ENCODE measurements around the gene PTPRR.

PTPRR gene

GRCh38 chr12:70910666-70911065, 9.9 kb downstream of the PTPRR start:
- Histone ChIP-seq H3K4me1 (ENCODE audit: control insufficient read depth, insufficient read depth, low read length, poor library complexity, severe bottlenecking) (no peaks in the 10 kb centered on the region), H3K36me3 (ENCODE audit: control insufficient read depth, insufficient read depth, low read length) (no peaks in the 10 kb centered on the region), H3K27ac (ENCODE audit: low read depth, low read length, severe bottlenecking) (no peak overlapping the region), H3K9me3 (ENCODE audit: control insufficient read depth, low read length) (no peaks in the 10 kb centered on the region), H3K4me3 (ENCODE audit: extremely low read depth, insufficient read depth, low read length, poor library complexity, severe bottlenecking) (no peak overlapping the region)
- 86 to 100% methylated on average over 1 of the region's 1 CpG for WGBS, 2 experiments (ENCODE audit: insufficient coverage in 2 of 2)

GRCh38 chr12:70908978-70909377, 11.6 kb downstream of the PTPRR start:
- 93 to 100% methylated on average over 1 of the region's 1 CpG for WGBS, 2 experiments (ENCODE audit: insufficient coverage in 2 of 2)
- no peaks in the 10 kb centered on the region for H3K36me3 ChIP-seq (ENCODE audit: control insufficient read depth, insufficient read depth, low read length)
- H3K9me3 ChIP-seq (ENCODE audit: control insufficient read depth, low read length), result no peaks in the 10 kb centered on the region
- H3K27ac ChIP-seq (ENCODE audit: low read depth, low read length, severe bottlenecking), result no peak overlapping the region
- no peak overlapping the region for H3K4me3 ChIP-seq (ENCODE audit: extremely low read depth, insufficient read depth, low read length, poor library complexity, severe bottlenecking)
- H3K4me1 ChIP-seq (ENCODE audit: control insufficient read depth, insufficient read depth, low read length, poor library complexity, severe bottlenecking), result no peaks in the 10 kb centered on the region

- no peak overlapping the region for H3K27ac ChIP-seq (ENCODE audit: low read depth, low read length, severe bottlenecking)
- no peaks in the 10 kb centered on the region for H3K36me3 ChIP-seq (ENCODE audit: control insufficient read depth, insufficient read depth, low read length)
- H3K4me3 ChIP-seq (ENCODE audit: extremely low read depth, insufficient read depth, low read length, poor library complexity, severe bottlenecking), result no peak overlapping the region
- 86% methylated on average over 1 of the region's 2 CpGs; no CpG with 5 or more reads in 1 of the 2 experiments for WGBS, 2 experiments (ENCODE audit: insufficient coverage in 2 of 2)
- no peaks in the 10 kb centered on the region for H3K9me3 ChIP-seq (ENCODE audit: control insufficient read depth, low read length)
- no peaks in the 10 kb centered on the region for H3K4me1 ChIP-seq (ENCODE audit: control insufficient read depth, insufficient read depth, low read length, poor library complexity, severe bottlenecking)
Observed at GRCh38 chr12:70907412-70907811, 13.1 kb downstream of the PTPRR start.

- Histone ChIP-seq H3K4me3 (ENCODE audit: extremely low read depth, insufficient read depth, low read length, poor library complexity, severe bottlenecking) (no peak overlapping the region), H3K9me3 (ENCODE audit: control insufficient read depth, low read length) (no peaks in the 10 kb centered on the region), H3K4me1 (ENCODE audit: control insufficient read depth, insufficient read depth, low read length, poor library complexity, severe bottlenecking) (no peaks in the 10 kb centered on the region), H3K27ac (ENCODE audit: low read depth, low read length, severe bottlenecking) (no peak overlapping the region), H3K36me3 (ENCODE audit: control insufficient read depth, insufficient read depth, low read length) (no peaks in the 10 kb centered on the region)
- no CpG with 5 or more reads among the region's 1 CpG for WGBS, 2 experiments (ENCODE audit: insufficient coverage in 2 of 2)
Observed at GRCh38 chr12:70895956-70896355, 24.6 kb downstream of the PTPRR start.

GRCh38 chr12:70892593-70892992, 27.9 kb downstream of the PTPRR start:
- Histone ChIP-seq H3K27ac (ENCODE audit: low read depth, low read length, severe bottlenecking) (no peak overlapping the region), H3K36me3 (ENCODE audit: control insufficient read depth, insufficient read depth, low read length) (no peaks in the 10 kb centered on the region), H3K4me1 (ENCODE audit: control insufficient read depth, insufficient read depth, low read length, poor library complexity, severe bottlenecking) (no peaks in the 10 kb centered on the region), H3K9me3 (ENCODE audit: control insufficient read depth, low read length) (no peaks in the 10 kb centered on the region), H3K4me3 (ENCODE audit: extremely low read depth, insufficient read depth, low read length, poor library complexity, severe bottlenecking) (no peak overlapping the region)
- 94 to 96% methylated on average over 3 to 4 of the region's 5 CpGs for WGBS, 2 experiments (ENCODE audit: insufficient coverage in 2 of 2)

- Histone ChIP-seq H3K36me3 (ENCODE audit: control insufficient read depth, insufficient read depth, low read length) (no peaks in the 10 kb centered on the region), H3K4me3 (ENCODE audit: extremely low read depth, insufficient read depth, low read length, poor library complexity, severe bottlenecking) (no peak overlapping the region)
- WGBS, 2 experiments (ENCODE audit: insufficient coverage in 2 of 2), result no CpG with 5 or more reads among the region's 1 CpG
Observed at GRCh38 chr12:70890895-70891832, 29.4 kb downstream of the PTPRR start.

GRCh38 chr12:70885956-70886355, 34.6 kb downstream of the PTPRR start:
- no peak overlapping the region for H3K4me3 ChIP-seq (ENCODE audit: extremely low read depth, insufficient read depth, low read length, poor library complexity, severe bottlenecking)
- 81 to 100% methylated on average over 2 of the region's 3 CpGs for WGBS, 2 experiments (ENCODE audit: insufficient coverage in 2 of 2)
- H3K4me1 ChIP-seq (ENCODE audit: control insufficient read depth, insufficient read depth, low read length, poor library complexity, severe bottlenecking), result no peaks in the 10 kb centered on the region
- H3K36me3 ChIP-seq (ENCODE audit: control insufficient read depth, insufficient read depth, low read length), result no peaks in the 10 kb centered on the region
- H3K9me3 ChIP-seq (ENCODE audit: control insufficient read depth, low read length), result no peaks in the 10 kb centered on the region
- no peak overlapping the region for H3K27ac ChIP-seq (ENCODE audit: low read depth, low read length, severe bottlenecking)

More at GRCh38 chr12:70890895-70891832, 29.4 kb downstream of the PTPRR start:
- Histone ChIP-seq H3K9me3 (ENCODE audit: control insufficient read depth, low read length) (no peaks in the 10 kb centered on the region), H3K4me1 (ENCODE audit: control insufficient read depth, insufficient read depth, low read length, poor library complexity, severe bottlenecking) (no peaks in the 10 kb centered on the region), H3K27ac (ENCODE audit: low read depth, low read length, severe bottlenecking) (no peak overlapping the region)

- no peak overlapping the region for H3K27ac ChIP-seq (ENCODE audit: low read depth, low read length, severe bottlenecking)
- 50% methylated on average over 1 of the region's 1 CpG; no CpG with 5 or more reads in 1 of the 2 experiments for WGBS, 2 experiments (ENCODE audit: insufficient coverage in 2 of 2)
- H3K4me3 ChIP-seq (ENCODE audit: extremely low read depth, insufficient read depth, low read length, poor library complexity, severe bottlenecking), result no peak overlapping the region
- no peaks in the 10 kb centered on the region for H3K9me3 ChIP-seq (ENCODE audit: control insufficient read depth, low read length)
- H3K4me1 ChIP-seq (ENCODE audit: control insufficient read depth, insufficient read depth, low read length, poor library complexity, severe bottlenecking), result no peaks in the 10 kb centered on the region
- no peaks in the 10 kb centered on the region for H3K36me3 ChIP-seq (ENCODE audit: control insufficient read depth, insufficient read depth, low read length)
Observed at GRCh38 chr12:70883855-70884254, 36.7 kb downstream of the PTPRR start.

GRCh38 chr12:70880744-70881143, 39.8 kb downstream of the PTPRR start:
- WGBS, 2 experiments (ENCODE audit: insufficient coverage in 2 of 2), result 83 to 100% methylated on average over 1 of the region's 1 CpG
- Histone ChIP-seq H3K4me1 (ENCODE audit: control insufficient read depth, insufficient read depth, low read length, poor library complexity, severe bottlenecking) (no peaks in the 10 kb centered on the region), H3K27ac (ENCODE audit: low read depth, low read length, severe bottlenecking) (no peak overlapping the region), H3K9me3 (ENCODE audit: control insufficient read depth, low read length) (no peaks in the 10 kb centered on the region), H3K36me3 (ENCODE audit: control insufficient read depth, insufficient read depth, low read length) (no peaks in the 10 kb centered on the region), H3K4me3 (ENCODE audit: extremely low read depth, insufficient read depth, low read length, poor library complexity, severe bottlenecking) (no peak overlapping the region)

GRCh38 chr12:70876952-70877351, 43.6 kb downstream of the PTPRR start:
- Histone ChIP-seq H3K4me3 (ENCODE audit: extremely low read depth, insufficient read depth, low read length, poor library complexity, severe bottlenecking) (no peak overlapping the region), H3K36me3 (ENCODE audit: control insufficient read depth, insufficient read depth, low read length) (no peaks in the 10 kb centered on the region), H3K9me3 (ENCODE audit: control insufficient read depth, low read length) (no peaks in the 10 kb centered on the region), H3K27ac (ENCODE audit: low read depth, low read length, severe bottlenecking) (no peak overlapping the region), H3K4me1 (ENCODE audit: control insufficient read depth, insufficient read depth, low read length, poor library complexity, severe bottlenecking) (no peaks in the 10 kb centered on the region)
- WGBS, 2 experiments (ENCODE audit: insufficient coverage in 2 of 2), result 54 to 60% methylated on average over 2 to 3 of the region's 3 CpGs

GRCh38 chr12:70875628-70876027, 44.9 kb downstream of the PTPRR start:
- Histone ChIP-seq H3K9me3 (ENCODE audit: control insufficient read depth, low read length) (no peaks in the 10 kb centered on the region), H3K4me1 (ENCODE audit: control insufficient read depth, insufficient read depth, low read length, poor library complexity, severe bottlenecking) (no peaks in the 10 kb centered on the region), H3K36me3 (ENCODE audit: control insufficient read depth, insufficient read depth, low read length) (no peaks in the 10 kb centered on the region), H3K4me3 (ENCODE audit: extremely low read depth, insufficient read depth, low read length, poor library complexity, severe bottlenecking) (no peak overlapping the region), H3K27ac (ENCODE audit: low read depth, low read length, severe bottlenecking) (no peak overlapping the region)

Data from mesodermal cell (in vitro differentiated cells).